ENCODE measurements around the gene NARF. TPM values are rescaled to one million over a fixed set of nuclear protein-coding genes. Genes with fewer than 3 reads are reported as not detected.
A peak's percentile ranks its signal among the peaks of the same experiment; 100 is the strongest.

Gene NARF
- total RNA-seq (2014; rRNA removed) (59.5 and 64.6 TPM in 2 replicates), Bru-seq, nascent RNA (percentile 70 among the genes with signal in this experiment), BruChase-seq, experiment 1, labeled RNA remaining after a 6-hour chase (percentile 74 among the genes with signal in this experiment), BruChase-seq, experiment 2, labeled RNA remaining after a 2-hour chase (percentile 70 among the genes with signal in this experiment)
- long read RNA-seq, transcript NARF-209 (10 exons, 2,598 nt), result minor isoform, 15 of 190 reads
- long read RNA-seq, transcript NARF-201 (11 exons, 3,949 nt), result major isoform, 115 of 190 reads
- long read RNA-seq, partial matches to known transcripts, result 9 of 190 reads
- long read RNA-seq, other reads (novel, unspliced or antisense), result 45 of 190 reads

DNA sequence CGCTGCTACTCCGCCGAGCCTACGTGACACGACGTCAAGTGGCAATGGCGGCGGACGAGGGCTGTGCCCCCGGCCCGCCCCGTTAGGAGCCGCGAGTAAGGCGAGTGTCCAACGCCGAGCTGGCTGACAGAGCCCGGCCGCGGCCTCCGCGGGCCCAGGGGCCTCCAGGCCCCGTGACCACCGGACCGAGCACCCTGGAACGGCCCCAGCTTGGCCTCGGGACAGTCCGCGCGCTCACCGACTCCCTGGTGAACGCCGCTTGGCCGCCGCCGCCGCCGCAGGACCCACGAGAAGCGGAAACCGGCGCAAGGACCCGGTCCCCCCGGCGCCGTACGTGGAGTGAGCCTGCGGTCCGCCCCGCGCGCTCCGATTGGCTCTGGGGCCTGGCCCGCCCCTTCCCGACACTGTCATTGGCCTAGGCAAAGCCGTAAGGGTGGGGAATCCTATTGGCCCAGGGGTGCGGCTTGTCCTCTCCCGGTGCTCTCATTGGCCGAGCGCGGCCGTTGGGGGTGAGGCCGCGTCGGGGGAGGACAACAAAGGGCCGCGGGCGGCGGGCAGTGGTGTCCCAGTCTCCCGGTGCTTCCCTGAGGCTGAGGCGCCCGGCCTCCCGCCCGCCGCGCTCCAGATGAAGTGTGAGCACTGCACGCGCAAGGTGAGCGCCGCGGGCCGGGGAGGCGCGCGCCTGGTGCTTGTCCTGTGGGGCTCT, at the start of gene NARF:
Gene NARF, plus strand, starts transcription at position 563 of the 706 bp plus-strand sequence. Its CDS starts 63 bp downstream, at position 626.
- H3K36me3 ChIP-seq (ENCODE audit: low read depth, low read length), result peaks cover 9% of the 10 kb centered on the region; the same call in 1 of the 2 replicates
- TF ChIP-seq EZH2phosphoT487 (IDR thresholded peaks at IDR 0.05; ENCODE audit: borderline replicate concordance, low read length) (no peak), CTCF (conservative IDR thresholded peaks at IDR 0.05; ENCODE audit: low read depth, low read length) (no peak), EZH2 (IDR thresholded peaks at IDR 0.05; ENCODE audit: low read length, unreplicated experiment) (no peak)
- no peaks in the 10 kb centered on the region for H3K27me3 ChIP-seq (ENCODE audit: low read length)
- H3K9me2 ChIP-seq (replicated peaks; ENCODE audit: low read length), result no peaks in the 10 kb centered on the region
- H3K4me1 ChIP-seq (ENCODE audit: insufficient read depth, low read length), result peaks cover 22% of the 10 kb centered on the region
- intact Hi-C loops (cut with micrococcal nuclease), result loop anchor here (2.0 to 10.0 kb wide), 3 partner anchors 70 to 214 kb away; partner anchors contain the start of gene TEX19
- ATAC-seq (peak; percentile 98), DNase-seq (peak; percentile 98)
- H3K9me3 ChIP-seq (ENCODE audit: low read length), result no peaks in the 10 kb centered on the region
- CTCF ChIA-PET, result no interaction called here
- peak within 1 kb of the TSS; percentile 95 for H3K4me2 ChIP-seq (ENCODE audit: low read length)
- H3K9ac ChIP-seq (ENCODE audit: low read length), result peak within 1 kb of the TSS; percentile 93
- peak within 1 kb of the TSS; percentile 92 for H3K27ac ChIP-seq (ENCODE audit: low read length)
- no TSS peak for BruUV-seq (replicated peaks)
- no peaks in the 10 kb centered on the region for H3F3A ChIP-seq (ENCODE audit: low read length, unreplicated experiment)
- POLR2A ChIA-PET (ENCODE audit: unreplicated experiment), result no interaction called here
- no peaks in the 10 kb centered on the region for H4K20me1 ChIP-seq (ENCODE audit: low read length)
- H3K79me2 ChIP-seq (ENCODE audit: low read length), result peaks cover 15% of the 10 kb centered on the region
- peak within 1 kb of the TSS; percentile 77 for H2AFZ ChIP-seq (ENCODE audit: low read length)
- peak within 1 kb of the TSS; percentile 95 for H3K4me3 ChIP-seq (ENCODE audit: low read length)

DNA sequence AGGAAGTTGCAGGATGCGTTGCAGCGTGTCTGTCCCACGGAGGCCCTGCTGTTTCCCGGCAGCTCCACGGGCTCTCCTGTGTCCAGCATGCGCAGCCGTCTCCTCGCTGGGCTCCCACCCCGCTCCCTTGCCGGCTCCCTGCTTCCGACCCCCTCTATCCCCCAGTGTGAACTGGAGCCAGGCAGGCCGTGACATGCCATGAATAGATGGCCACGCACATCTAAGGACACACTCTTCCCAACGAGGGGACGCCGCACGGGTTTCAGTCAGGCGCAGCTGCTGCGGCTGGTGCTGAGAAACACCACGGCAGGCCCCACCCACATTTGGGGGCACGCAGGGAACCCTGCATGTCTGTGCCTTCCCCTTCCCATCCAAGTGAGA, 49.6 kb upstream of the NARF start:
- Histone ChIP-seq H3F3A (ENCODE audit: low read length, unreplicated experiment) (no peaks in the 10 kb centered on the region), H3K4me2 (ENCODE audit: low read length) (no peak overlapping the region), H3K36me3 (ENCODE audit: low read depth, low read length) (no peaks in the 10 kb centered on the region; the same call in 1 of the 2 replicates), H3K4me1 (ENCODE audit: insufficient read depth, low read length) (no peaks in the 10 kb centered on the region), H2AFZ (ENCODE audit: low read length) (no peak overlapping the region), H3K4me3 (ENCODE audit: low read length) (no peak overlapping the region), H3K79me2 (ENCODE audit: low read length) (peaks cover 14% of the 10 kb centered on the region; the same call in 1 of the 2 replicates), H3K9ac (ENCODE audit: low read length) (no peak overlapping the region), H3K27ac (ENCODE audit: low read length) (no peak overlapping the region), H4K20me1 (ENCODE audit: low read length) (0 out of 2 replicates have a peak, but pooled peaks cover under 1% of the 10 kb centered on the region), H3K9me2 (replicated peaks; ENCODE audit: low read length) (no peaks in the 10 kb centered on the region), H3K9me3 (ENCODE audit: low read length) (no peaks in the 10 kb centered on the region), H3K27me3 (ENCODE audit: low read length) (no peaks in the 10 kb centered on the region)
- ChIA-PET POLR2A (ENCODE audit: unreplicated experiment) (no interaction called here), CTCF (no interaction called here)
- ATAC-seq, result no peak
- DNase-seq, result no peak
- intact Hi-C loops (cut with micrococcal nuclease), result no loop called here
- TF ChIP-seq CTCF (conservative IDR thresholded peaks at IDR 0.05; ENCODE audit: low read depth, low read length), result no peak
- TF ChIP-seq EZH2phosphoT487 (IDR thresholded peaks at IDR 0.05; ENCODE audit: borderline replicate concordance, low read length), result no peak
- TF ChIP-seq EZH2 (IDR thresholded peaks at IDR 0.05; ENCODE audit: low read length, unreplicated experiment), result no peak
- BruUV-seq (replicated peaks), result no TSS peak
